Activated gamma-delta T cell treated with anti-CD3 and anti-CD28 coated beads, Interleukin-2, amount 50 U/mL, for 16 hours (primary cell): ENCODE data around the gene NKD2.

Source experiments
- DNase-seq: peaks from one replicate; pipeline ENCODE4 v3.0.0-alpha.2; 2020; ENCODE audit warnings: low read depth

NKD2 gene

DNA sequence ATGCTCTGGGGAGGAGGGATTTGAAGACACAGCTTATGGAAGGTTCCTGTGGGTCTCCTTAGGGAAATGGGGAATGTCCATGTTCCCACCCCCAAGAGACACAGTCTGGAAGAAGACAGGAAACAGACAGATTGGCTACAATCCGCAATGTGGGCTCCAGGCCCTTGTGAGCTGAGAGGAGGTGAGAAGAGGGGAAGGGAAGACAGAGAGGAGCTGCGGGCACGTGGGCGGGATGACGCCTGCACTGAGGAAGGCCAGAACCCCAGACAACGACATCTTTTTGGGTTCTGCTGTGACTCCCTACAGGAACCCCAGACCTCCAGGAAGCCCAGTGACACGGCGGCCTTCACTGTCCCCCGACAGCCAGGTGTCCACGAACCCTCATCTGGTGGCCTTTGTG lies 29.9 kb upstream of the NKD2 start:
- no peak for DNase-seq

DNA sequence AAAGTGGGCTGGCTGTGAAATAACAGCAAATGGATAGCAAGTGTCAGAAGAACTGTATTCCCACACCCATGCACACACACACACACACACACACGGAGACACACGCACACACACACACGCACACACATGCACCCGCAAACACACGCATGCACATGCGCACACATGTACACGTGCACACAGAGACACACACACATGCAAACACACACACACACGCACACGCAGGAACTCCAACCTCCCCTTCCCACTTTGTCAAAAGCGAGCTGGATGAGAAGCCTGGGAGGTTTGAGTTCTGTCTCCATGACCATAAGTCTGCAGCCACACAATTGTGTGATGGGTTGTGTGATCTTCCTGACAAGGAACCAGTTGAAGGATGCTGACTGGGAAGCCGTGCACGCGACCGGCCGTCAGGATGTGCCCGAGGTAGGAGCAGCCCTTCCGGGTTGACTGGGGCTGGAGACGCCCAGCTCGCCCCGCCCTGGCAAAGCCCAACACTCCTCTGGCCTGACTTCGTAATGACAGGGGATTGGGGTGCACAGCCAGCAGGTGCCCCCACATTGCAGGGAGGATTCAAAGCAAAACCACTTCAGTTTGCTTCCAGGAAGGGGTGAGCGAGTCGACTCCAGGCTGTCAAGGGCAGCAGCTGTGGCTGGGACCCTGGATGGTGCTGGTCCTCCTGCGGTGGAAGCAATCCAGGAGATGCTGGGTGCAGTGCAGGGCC lies 29.3 kb upstream of the NKD2 start:
- no peak for DNase-seq

DNA sequence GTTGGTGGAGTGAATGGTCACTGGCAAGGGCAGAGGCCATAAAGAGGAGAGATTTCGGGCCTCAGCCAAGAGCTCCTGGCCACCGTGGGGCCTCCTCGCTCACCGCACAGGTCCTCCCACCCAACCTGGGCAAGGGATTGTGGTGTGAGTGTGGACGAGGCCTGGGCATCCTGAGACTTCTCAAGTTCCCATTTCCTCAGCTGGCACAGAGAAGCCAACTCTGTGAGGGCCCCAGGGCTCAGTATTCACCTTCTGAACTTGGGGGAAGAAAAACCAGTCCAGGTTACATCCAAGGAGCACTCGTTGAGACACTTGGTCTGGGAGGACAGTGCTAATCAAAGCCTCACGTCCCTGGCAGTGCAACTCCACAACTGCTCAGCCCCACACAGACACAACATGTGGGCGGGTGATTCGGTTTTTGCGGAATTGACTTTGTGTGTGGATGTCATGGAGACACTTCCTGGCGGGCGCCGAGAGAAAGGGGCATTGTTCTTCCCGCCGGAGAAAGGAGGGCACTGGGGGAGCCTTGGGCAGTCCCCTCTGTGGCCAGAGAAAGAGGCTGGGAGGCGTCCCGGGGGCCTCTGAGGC lies 28.5 kb upstream of the NKD2 start:
- no peak for DNase-seq

DNA sequence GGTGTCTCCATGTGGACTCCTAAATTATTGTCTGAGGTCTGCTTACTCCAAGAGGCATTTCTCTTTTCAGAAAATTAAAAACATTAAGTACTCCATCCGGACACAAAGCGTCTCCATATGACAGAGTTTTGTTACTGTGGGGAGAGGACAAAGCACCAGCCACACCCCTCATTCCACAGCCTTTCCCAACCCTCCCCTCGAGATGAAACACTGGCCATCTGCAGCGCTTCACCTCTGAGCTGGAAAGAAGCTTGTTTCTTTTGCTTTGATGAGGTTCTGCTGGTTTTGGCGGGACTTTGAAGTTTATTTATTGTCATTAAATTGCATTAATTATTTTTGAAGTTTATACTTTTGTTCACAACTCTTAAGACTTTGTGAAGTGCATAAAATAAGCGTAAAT lies 27.6 kb upstream of the NKD2 start:
- DNase-seq: no peak

DNA sequence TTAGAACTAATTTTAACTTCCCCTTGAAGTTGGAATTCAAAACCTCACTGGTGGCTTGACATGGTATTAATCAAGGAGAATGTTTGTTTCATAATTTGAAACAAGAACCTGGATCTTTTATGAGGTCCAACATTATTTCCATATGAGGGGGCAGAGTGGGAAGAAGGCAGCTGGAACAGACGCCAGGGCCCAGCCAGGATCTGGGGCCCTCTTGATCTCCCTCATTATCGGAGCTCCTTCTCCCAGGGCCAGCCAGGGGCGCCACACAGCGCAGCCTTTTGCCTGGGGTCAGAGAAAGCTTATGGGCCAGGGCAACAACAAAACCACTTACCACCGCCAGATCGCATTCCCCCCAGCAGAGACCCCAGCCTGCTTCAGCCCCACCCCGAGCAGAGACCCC lies 27.1 kb upstream of the NKD2 start:
- DNase-seq: no peak

DNA sequence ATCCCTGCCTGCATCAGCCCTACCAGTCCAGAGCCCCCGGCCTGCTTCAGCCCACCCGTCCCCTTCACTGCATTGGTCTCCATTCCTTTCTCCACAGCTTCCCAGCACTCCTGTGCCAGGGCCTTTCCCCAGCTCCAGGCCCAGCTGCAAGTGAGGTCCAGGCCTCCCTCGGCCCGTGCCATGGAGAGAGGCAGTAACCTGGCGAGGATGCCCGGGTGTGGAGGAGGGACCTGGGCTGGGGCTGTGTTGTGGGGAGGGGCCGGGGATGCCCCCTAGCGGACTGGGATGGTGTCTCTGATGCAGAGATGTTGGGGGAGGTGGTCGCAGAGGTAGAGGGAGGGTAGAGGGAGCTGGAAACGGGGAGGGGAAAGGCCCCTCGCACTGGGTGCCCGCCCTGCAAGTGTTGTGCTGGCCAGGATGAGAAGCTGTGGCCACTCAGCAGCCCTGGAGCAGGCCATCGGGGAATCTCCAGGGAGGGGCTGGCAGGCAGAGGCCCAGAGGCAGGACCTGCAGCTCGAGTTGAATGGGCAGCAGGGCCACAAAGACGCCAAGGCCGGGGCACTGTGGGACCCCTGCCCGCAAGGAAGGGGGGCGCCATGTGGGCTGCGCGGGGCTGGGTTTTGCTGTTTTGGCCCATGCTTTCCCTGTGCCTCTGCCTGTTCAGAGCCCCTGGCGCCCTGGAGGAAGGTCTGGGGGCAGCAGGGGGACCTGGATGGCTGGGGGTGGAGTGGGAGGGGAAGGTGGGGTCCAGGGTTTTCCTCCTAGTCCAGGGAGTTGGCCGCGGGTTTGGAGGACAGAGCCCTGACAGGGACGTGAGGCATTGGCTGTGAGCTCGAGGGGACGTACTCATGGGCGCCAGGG lies 26.0 kb upstream of the NKD2 start:
- DNase-seq: no peak

DNA sequence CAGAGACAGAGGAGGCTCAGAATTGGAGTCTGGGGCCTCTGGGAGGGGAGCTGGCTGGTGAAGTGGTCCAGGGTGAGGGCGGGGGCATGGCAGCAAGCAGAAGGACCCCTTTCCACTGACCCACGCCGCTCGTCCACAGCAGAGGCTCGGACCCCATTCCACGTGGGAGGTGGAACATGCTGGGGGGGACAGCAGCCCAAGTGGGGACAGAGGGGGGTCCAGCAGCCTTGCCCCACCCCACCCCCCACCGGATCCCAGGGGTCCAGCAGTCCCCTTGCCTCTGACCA lies 25.4 kb upstream of the NKD2 start:
- no peak for DNase-seq

DNA sequence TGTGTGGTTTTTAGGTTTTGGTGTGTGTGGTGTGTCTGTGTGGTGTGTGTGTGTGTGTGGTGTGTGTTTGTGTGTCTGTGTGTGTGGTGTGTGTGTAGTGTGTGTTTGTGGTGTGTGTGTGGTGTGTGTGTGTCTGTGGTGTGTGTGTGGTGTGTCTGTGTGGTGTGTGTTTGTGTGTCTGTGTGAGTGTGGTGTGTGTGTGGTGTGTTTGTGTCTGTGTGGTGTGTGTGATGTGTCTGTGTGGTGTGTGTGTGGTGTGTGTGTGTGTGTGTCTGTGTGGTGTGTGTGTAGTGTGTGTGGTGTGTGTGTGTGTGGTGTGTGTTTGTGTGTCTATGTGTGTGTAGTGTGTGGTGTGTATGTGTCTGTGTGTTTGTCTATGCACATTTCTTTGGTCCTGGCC lies 25.0 kb upstream of the NKD2 start:
- DNase-seq: no peak

DNA sequence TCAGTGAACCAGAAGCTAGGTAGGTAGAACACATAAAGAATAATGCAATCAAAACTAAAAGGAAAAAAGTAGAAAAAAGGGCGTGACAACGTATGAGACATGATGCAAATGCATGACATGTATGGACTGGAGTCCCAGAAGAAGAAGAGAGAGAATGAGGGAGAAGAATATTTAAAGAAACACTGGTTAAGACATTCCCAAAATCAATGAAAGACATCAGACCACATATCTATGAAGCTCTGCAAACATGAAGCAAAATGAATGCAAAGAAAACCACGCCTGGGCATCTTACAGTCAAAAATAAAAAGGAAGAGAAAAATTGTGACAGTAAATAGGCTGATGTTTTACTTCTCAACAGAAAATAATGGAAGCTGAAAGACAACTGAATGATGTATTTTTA lies 23.8 kb upstream of the NKD2 start:
- no peak for DNase-seq

DNA sequence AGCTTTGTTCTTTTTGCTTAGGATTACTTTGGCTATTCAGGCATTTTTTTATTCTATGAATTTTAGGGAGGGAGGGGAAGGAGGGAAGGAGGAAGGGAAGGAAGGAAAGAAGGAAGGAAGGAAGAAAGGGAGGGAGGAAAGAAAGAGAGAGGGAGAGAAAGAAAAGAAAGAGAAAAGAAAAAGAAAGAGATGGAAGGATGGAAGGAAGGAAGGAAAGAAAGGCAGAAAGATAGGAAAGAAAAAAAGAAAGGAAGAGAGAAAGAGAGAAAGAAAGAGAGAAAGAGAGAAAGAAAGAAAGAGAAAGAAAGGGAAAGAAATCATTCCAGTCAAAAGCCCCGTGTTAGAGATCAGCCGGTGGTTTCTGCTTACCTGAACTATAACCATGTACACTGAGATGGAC lies 20.8 kb upstream of the NKD2 start:
- no peak for DNase-seq

DNA sequence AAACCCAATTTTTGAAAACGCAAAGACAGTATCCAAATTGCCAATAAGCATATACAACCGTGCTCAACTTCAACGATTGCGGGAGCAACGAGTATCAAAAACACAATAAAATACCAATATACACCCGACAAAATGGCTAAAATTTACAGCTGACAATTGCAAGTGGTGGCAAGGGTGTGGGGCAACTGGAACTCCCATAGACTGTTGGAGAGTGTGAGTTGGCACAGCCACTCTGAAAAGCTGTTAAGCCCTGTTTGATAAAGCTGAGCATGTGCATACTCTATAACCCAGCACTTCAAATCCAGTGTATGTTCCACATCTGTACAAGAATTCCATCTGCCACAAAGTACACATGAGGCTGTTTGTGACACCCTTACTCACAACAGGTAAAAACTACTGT lies 20.3 kb upstream of the NKD2 start:
- no peak for DNase-seq

DNA sequence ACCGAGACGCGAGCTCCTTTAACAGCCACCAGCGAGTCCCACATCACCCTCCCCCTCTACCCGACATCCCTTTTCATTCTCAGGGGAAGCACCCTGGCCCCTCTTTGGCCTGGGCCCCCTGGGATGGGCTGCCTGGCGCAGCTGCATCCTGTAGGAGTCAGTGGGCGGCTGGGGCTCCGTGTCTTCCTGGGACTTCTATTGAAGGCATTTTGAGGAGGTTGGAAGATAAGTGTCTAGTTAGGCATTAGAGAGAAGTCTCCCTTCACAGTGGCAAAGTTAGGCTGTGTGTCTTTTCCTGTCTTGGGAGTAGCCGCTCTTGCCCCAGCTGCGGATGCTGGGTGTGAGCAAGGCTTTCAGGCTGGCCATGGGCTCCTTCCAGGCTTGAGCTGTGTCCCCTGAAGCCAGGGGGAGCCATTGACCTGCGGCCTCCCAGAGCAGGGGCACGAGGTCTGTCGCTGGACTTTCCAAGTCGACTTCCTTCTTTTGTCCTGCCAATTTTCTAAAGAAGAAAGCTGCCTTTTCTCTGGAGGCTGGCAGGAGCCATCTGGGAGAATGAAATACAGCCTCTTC lies 18.6 kb upstream of the NKD2 start:
- no peak for DNase-seq

DNA sequence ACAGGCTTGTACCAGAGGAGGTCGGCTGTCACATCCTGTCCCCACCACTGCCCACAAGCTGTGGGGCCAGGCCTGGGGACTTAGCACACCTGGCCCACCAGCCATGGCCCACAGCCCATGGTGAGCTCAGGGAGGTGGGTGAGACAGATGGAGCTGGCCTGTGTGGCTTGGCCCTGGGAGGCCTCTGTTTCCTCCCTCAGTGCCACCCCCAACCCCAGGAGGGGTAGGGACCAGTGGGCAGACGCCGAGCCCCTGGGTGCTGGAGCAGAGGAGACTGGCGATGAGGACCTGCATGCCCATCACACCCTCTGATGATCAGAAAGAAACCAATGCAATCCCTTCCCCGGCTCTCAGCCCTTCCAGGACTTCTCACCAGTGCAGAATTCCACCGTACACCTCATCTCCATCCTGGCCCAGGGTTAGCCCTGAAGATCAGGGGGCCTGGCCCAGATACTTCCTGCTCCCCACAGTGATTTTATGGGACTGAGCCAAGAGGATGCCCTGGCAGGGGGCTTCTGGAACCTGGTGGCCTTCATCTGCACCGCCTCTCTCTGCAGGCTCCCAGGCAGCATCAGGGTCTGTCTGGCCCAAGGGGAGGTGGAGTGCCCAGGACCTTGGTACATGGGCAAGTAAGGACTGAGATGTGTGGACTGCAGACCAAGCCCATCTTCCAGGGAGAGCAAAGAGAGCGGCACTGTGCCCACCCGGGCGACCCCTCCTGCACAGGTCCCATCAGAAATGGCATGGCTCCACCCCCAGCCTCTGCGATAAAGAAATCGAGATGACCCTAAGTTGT lies 16.9 kb upstream of the NKD2 start:
- no peak for DNase-seq

DNA sequence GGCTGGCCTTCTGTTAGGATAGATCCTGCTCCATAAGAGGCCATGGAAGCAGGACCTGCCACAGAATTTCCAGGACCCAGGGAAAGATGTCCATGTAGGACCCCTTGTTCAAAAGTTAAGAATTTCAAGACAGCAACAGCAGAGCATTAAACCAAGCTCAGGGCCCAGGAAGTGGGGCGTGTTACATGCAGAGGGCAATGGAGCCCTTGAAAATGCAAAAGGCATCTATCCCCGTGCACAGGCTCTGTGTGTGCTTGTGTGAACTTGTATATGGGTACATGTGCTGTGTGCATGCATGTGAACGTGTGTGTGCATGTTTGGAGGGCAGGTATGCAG lies 14.4 kb upstream of the NKD2 start:
- DNase-seq: no peak

DNA sequence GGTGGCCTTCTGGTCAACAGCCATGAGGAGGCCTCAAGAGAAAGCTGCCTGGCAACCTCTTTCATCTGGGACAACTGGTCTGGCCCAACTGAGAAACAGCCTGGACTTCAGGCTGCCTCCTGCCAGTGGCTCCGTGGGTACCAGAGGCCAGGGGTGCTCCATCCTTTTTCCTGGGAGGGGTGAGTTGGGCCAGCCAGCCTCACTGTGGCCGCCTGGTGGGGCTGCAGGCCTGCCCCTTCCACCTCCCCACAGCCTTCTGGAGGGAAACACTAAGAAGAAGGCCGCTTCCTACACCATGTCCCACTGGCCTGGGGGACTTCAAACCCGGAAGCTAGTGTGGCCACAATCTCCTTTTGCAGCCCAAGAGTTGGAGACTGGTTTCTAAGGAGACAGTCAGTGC lies 13.8 kb upstream of the NKD2 start:
- no peak for DNase-seq

DNA sequence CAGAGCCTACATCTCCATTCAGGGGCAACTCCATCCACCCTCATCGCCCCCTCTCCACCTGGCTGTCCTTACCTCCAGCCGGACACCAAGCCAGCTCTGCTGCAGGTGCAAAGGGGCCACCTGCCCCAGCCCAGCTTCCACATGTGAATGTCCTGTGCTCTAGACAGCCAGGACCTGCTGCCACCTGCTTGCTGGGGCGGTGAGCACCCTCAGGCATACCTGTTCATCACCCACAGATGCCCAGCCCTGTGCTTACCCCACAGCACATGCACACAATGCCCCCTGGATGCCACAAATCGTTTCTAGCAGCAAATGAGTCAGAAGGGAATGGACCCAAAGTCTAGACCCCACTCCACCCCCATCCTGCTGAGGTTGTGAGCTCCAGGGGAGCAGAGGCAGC lies 13.3 kb upstream of the NKD2 start:
- DNase-seq: no peak

DNA sequence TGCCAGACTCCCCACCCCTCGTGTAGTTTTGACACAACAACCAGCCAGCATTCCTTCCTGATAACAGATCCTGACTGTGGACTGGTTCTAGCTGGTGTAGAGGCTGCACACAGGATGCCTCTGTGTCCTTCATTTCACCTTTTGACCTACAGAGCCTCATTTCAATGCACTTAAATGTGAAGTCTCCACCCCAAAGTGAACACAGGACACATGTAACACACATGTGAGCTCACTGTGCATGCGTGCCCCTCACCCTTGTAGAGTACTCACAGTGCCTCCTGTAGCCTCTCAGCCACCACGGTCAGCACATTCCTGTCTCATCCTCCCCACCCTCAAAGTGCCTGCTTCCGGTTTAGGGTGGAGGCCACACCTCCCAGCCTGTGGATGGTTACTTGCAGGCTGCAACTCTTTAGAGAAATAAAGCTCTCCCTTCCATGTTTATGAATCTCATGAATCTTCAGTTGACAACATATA lies 11.6 kb upstream of the NKD2 start:
- DNase-seq: no peak

DNA sequence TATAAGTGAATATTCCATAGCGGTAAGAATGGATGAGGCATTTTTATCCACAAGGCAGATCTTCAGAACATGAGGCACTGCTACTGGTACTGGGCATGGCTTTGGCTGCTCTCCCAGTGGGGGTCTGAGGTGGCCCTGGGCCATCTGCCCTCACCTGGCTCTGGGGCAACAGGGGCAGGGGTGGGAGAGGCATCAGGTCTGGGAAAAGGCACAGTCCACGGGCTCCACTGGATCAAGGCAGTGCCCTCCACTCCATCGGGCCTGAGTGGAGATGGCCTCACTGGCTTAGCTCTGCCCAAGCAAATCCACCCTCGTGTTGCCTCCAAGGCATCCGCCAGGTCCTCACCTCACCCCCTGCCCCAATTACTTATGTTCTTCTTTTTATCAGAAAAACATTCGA lies 10.9 kb upstream of the NKD2 start:
- no peak for DNase-seq

DNA sequence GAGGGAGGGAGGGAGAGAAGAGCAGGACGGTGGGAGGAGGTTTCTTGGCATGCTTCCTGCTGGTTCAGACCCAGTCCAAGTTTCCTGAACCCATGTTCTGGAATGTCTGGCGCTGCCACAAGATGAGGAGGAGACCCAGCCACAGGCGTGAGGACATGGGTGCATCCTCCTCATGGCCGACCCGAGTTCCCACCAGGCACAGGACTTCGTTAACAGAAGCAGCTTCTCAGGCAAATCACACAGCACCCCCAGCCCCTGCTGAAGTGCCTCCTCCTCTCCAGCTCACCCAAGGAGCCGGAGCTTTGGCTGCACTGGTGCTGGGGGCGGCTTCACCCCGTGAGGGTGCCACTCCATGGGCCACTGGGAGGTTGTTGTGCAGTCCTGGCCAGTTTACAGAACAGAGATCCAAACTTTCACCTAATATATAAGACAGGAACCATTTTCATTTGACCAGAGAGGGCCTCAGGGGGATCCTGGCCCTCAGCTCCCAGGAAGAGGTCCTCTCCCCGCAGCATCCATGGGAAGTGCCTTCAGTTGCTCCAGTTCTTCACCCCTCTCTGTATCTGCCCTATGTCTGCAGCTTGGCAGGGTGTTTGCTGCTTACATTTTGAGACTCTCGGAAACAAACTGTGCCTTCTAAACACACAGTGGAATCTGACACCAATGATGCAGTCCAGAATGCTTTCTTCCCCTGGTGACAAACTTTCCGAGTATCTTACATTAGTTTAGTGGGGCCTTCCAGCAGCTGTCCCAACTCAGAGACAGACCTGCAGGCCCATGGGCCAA lies 10.2 kb upstream of the NKD2 start:
- DNase-seq: no peak

DNA sequence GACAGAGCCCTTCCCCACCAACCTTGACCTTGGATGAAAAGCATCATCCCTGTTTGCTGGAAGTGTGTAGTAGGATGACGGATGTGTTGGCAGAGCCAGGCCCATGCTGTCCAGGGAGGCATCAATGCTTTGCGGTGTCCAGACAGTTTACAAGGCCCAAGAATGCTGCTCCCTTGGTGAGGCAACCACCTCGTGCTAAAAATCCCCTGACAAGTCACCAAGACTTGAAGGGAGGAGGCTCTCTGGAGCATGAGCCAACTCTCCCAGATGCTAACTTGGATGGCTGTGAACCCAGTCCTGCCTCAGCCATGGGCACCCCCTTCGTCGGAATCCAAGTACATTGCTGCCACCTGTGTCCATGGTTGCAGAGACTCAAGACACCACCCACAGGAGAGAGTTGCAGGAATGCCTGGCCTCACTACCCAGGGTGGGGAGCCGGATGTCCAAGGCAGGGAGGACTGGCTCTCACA lies 9.5 kb upstream of the NKD2 start:
- DNase-seq: no peak

DNA sequence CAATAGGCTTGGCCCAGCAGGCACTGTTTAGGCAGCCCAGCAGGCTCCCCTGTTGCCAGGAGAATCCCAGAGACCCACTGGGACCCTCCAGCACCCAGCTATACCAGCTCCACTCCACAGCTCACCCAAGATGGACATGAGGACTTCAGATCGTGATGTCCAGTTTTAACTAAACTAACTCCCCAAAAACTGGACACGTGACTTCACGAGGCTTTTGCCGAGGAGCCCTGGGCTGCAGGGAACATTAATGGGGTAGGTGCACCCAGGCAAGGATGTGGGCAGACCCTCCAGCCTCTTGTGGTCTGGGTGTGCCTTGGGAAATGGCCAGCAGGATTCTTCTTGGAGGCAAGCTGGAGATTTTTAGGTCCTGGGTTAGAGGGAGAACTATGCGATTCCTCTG lies 8.9 kb upstream of the NKD2 start:
- no peak for DNase-seq

DNA sequence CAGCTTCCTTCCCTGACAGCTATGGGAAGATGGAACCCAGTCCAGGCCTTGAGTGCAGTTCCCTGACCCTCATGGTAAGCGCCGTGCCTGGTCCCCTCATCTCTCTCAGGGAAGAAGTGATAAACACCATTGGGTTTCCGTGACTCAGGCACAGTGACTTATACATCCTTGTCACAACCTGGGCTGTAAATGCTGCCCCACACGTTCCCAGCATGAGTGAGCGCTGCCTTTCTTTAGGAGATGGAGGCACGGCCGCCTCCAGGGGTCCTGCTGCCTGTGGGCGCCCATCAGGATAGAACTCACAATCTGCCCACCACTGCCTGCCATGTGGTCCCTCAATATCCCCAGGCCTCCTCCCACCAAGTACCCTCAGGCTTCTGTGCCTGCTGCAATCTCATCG lies 8.3 kb upstream of the NKD2 start:
- no peak for DNase-seq
